Dermis blood vessel endothelial cell (primary cell): Measurements from ENCODE around the gene NPHS1. TPM values are rescaled to one million over a fixed set of nuclear protein-coding genes. Genes with fewer than 3 reads are reported as not detected.
"Not testable (repeated sequence)": the region's sequence is repeated elsewhere in the genome, so short reads cannot be mapped to it uniquely, and the experiment has no call there.

Experiments used
- DNase-seq: peaks from one replicate; pipeline ENCODE4 v3.0.0; 2010
- total RNA-seq: library from RNA; depleted of rRNA; stranded (reverse); fragments of >200 nt; gene quantifications from 2 replicates; pipeline ENCODE4 v1.2.3, GENCODE V29; 2014

NPHS1 gene
- total RNA-seq, 1 donor from 2014 or later = not detected

DNA sequence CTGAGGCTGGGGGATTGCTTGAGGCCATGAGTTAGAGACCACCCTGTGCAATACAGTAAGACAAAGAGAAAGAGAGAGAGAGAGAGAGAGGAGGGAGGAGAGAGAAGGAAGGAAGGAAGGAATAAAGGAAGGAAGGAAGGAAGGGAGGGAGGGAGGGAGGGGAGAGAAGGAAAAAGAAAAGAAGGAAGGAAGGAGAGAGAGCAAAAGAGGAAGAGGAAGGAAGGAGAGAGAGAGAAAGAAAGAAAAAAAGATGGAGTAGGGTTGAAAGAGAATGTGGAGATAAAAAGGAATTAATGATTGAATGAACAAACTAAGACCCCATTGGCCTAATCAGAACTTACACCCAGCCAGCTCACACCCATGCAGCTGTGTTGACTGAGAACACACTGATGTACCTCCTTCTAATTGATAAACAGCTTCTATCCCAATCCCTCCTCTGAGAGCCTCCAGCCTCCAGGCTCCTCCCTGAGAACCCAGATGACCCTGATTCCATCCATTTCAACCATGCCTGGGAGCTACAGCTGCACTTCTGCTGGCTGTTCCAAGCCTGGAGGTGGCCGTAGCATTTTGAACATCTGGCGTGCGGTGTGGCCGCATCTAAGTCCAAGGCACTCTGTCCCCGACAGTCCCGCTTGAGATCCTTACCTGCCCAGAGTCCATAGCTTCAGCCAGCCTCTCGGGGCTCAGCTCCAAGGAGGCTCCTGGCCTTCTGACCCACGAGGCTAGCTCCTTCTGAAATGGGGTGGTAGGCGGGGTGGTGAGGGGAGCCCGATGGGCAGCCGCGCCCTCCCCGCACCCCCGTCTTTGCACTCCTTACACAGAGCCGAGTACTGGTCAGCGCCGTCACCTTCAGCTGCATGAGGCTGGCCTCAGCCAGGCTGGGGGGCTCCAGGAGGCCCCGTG lies 40.7 kb downstream of the NPHS1 start:
- no peak for DNase-seq

- DNase-seq = no peak
Observed at GRCh38 chr19:35807633-35808032, 44.7 kb downstream of the NPHS1 start.

DNA sequence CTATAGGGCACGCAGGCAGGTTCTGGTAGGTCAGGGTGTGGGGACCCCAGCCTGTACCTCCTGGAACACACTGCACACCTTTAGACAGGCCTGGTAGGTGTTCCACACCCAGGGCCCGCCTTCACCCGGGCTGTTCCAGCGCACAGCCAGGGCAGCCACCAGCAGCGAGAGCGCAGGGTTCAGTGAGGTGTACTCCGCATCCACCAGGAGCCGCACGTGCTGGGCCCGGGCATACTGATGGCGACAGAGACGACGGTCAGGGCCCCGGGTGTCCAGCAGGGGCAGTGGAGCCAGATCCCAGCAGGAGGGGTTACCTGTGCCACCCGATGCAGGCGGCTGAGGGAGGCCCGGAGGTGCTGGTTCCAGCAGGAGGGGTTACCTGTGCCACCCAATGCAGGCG lies 45.7 kb downstream of the NPHS1 start:
- DNase-seq = no peak

DNA sequence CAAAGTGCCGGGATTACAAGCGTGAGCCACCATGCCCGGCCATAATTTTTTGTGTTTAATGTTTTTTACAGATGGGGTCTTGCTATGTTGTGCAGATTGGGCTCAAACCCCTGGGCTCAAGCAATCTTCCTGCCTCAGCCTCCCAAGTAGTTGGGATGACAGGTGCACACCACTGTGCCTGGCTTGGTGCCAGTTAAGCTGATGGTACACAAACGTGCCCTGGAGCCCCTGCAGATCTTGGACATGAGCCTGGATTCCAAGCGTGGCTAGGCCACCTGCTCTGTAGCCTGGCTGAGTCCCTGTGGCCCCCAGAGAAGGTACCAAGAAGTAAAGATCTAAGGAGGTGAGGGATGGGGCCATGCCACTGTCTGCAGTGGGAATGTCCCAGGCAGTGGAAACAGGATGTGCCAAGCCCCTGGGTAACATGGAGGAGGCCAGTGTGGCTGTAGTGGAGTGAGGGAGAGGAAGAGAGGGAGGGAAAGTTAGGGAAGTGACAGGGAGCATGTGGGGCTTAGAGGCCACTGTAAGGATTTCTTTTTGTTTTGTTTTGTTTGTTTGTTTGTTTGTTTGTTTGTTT lies 46.7 kb downstream of the NPHS1 start:
- DNase-seq = no peak

DNA sequence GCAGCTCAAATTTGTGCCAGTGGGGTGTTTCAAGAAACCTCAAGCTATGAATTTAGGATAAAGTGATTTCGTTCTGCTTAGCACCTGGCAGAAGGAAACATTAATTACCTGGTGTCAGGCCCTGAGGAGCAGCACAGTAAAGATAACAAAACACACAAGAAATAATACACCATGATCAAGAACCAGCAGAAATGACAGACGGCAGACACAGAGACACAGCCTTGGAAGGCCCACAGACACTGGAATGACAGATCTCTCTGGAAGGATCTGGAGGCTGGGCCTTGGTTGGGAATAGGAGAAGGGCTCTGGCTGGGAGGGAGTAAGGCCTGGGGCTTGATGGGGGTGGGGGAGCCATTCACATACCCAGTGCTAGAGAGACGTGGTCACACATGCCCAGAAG lies 50.5 kb downstream of the NPHS1 start:
- no peak for DNase-seq

DNA sequence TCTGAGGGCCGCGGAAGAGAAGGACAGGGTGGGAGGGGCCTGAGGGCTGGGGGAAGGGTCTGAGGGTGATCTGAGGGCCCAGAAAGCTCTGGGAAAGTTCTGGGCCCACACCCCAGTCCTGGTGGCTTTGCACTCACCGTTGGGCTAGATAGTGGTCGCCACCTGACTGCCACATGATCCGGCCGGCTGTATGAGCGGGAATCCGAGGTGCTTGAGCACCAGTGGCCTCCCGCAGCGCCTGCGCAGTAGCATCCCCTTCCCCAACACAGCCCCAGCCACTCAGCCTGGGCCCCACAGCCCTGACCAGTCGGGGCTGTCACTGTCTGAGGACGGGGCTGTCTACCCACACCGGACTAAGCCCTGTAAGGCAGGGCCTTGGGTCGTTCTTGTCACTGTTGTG lies 54.6 kb downstream of the NPHS1 start:
- no peak for DNase-seq

DNA sequence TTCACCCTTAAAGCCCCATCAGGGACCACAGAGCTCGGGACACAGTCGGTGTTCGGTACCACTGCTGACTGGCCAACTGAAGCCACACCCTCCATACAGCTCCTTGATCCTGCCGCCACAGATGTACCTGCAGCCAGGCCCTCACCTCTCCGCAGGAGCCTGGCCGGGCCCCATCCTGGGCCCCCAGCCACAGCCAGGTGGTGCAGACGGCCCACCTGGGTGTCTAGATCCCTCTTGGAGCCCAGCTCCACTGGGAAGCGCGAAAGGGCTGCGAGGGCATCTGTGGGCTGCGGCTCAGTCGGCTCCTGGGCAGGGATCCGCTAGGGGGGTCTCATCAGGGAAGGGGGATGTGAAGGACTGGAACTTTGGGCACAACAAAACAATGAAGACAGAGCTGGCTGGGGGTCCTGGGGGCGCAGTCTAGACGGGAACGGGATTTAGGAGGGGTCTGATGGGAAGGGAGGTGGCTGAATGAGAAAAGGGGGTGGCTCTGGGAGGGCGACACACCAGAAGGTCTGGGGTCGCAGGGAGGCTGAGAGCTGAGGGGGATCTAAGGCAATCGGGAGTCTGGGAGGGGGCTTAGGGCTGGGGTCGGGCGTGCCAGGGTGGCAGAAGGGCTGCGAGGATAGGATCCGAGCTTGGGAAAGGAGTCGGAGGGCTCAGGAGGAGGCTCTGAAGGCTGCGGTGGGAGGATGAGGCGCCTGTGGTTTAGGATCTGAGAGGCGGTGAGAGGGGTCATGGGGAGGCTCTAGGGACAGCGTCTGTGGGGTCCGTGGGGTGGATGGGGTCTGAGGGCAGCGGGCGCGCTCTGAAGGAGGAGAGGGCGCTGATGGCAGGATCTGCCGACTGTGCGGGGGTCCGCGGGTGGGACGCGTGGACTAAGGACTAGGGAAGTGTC lies 55.4 kb downstream of the NPHS1 start:
- DNase-seq = no peak

GRCh38 chr19:35795564-35795963 lies 56.7 kb downstream of the NPHS1 start:
- DNase-seq = not testable (repeated sequence)

DNA sequence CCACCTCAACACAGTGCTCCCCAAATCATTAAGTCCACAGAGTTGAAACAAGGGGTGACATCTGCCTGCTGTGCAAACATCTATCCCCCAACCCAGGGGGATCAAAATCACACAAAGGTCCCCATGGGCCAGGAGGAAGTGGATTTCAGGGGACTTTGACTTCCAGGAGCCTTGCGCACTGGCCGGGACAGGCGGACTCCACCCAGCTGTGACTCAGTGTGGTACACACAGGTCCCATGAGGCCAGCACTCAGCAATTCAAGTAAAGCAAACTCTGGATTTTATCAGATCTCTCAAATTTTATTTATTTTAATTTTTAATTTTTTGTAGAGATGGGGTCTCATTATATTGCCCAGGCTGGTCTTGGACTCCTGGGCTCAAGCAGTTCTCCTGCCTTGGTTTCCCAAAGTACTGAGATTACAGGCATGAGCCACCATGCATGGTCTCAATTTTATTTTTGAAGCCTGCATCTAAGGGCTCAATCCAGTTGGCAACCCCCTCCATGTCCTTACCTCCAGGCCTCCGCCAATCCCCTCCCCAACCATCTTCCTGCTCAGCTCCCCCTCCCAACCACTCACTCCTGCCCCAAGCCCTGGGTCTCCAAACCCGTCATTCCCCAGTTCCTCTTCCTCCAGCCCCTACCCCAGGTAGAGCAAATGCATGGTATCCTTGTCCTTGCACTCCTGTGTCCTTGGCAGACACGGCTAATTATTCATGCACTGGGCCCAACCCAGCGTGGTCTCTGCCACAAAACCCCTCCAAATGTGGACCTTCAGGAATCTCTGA lies 58.7 kb downstream of the NPHS1 start:
- DNase-seq = no peak

DNA sequence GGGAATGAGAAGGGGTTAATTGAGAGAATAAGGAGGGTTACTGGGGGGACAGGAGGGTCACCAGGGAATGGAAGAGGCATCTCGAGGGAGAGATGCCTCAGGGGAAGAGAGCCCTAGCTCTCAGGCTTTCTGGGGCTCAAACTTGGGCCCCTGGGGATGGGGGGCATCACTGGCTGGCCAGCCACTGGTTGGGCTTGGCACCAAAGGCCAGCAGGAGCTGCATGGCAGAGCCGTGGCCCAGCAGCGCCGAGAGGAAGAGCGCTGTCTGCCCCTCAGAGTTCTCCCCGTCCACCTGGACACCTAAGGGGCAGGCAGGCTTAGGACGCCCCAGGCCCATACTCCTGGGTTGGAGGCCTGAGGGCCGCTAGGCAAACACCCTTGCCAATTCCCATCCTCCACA lies 59.4 kb downstream of the NPHS1 start:
- no peak for DNase-seq

GRCh38 chr19:35792312-35792711 lies 60.0 kb downstream of the NPHS1 start:
- DNase-seq = no peak

GRCh38 chr19:35791814-35792279 lies 60.5 kb downstream of the NPHS1 start:
- DNase-seq = no peak

GRCh38 chr19:35790981-35791813 lies 61.1 kb downstream of the NPHS1 start:
- DNase-seq = peak; percentile 7

DNA sequence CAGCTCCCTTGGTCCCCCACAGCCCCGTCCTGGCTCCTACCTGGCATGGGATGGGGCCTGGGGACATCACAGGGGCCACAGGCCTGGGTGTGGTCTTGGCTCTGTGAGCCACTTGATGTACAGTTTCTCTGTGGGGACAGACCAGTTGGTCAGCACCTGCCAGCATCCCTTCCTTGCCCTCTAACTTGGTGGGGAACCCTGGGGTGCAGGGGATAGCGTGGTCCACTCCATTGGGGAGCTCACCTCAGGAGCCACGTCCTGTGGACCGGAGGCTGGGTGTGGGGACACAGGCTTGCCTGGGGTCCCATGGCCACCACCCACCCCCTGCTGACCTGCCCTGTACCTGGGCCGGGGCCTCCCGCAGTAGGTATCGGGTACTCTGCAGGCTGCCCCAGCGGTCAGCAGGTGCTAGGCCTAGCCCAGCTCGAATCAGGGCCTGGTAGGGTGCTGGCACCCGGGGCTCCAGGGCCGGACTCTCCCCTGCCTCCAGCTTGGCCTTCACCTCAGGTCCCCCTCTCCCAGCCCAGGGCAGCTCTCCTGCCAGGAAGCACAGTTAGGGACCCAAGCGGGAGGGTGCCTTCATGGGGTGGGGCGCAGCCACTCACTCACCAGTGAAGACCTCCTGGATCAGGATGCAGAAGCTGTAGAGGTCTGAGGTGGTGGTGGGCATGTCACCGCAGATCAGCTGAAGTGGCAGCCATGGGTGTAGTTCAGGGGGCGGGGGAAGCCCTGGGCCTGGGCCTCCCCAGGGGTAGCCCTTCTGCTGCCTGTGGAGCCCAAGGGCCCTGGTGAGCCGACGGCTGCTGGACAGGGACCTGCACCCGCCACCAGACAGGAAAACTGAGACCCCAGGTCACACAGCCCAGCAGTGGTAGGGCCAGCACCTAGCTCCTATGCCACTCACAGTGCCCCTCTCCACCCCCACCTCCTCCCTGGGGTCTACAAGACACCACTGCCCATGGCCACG lies 62.0 kb downstream of the NPHS1 start:
- DNase-seq = no peak

DNA sequence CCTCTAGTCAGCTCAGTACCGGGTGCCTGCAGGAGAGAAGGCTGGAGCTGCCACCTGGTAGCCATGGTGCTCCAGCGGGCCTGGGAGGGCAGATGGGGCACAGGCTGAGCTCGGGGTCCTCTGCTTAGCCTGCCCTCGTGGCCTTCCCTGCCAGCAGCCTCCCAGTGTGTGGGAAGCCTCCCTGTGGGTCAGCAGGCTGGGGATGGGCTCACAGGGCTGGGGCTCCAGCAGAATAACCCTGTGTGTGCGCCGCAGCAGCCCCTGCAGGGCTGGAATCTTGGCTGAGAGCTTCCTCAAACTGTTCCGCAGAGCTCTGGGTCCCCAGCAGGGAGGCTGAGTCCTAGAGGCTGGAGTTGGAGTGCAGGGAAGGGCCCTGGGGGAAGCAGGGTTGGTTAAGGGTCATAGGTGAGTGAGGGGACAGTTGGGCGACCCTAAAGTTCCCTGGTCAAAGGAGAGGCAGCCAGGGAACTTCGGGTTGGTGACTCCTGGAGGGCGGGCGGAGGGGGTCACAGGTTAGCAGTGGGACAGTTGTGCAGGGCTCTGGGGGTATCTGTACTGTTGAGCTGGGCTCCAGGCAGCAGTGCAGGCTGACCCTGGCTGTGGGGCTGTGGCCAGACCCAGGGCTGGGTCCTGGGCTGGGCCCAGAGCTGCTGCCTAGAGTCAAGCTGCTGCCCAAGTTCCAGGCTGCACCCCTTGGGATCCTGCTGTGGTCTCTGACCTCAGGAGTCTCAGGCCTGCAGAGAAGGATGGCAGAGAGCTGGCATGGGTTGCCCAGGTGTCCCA lies 62.9 kb downstream of the NPHS1 start:
- no peak for DNase-seq

GRCh38 chr19:35788205-35788960 lies 63.9 kb downstream of the NPHS1 start:
- no peak for DNase-seq

DNA sequence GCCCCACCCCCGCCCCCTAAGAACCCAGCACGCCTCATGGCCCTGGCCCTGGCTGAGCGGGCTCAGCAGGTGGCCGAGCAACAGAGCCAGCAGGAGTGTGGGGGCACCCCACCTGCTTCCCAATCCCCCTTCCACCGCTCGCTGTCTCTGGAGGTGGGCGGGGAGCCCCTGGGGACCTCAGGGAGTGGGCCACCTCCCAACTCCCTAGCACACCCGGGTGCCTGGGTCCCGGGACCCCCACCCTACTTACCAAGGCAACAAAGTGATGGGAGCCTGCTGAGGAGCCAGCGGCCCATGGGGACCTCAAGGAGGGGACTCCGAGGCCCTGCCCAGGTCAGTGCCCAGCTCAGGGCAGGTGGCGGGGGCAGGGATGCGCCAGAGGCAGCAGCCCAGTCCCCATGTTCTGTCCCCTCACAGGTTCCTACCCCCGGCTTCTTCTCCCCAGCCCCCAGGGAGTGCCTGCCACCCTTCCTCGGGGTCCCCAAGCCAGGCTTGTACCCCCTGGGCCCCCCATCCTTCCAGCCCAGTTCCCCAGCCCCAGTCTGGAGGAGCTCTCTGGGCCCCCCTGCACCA lies 65.0 kb downstream of the NPHS1 start:
- DNase-seq = no peak
